Measurements from ENCODE around the gene ZBED2.

- TF ChIP-seq CTCF (IDR thresholded peaks at IDR 0.05; ENCODE audit: poor library complexity) (no peak), EZH2 (IDR thresholded peaks at IDR 0.05; ENCODE audit: borderline replicate concordance) (no peak)
Observed at GRCh38 chr3:111610189-111610588, 15.0 kb upstream of the ZBED2 start.
